Spleen (tissue), 7 donors: ENCODE data around the gene ELP4.

Experiments
- POLR2A ChIP-seq, 3 donors: fragments of 450-650 bp; IDR thresholded peaks; one replicate each; pipeline ENCODE4 v1.5.1; 2017; ENCODE audit warnings: antibody characterized with exemption in 3 of 3, mild to moderate bottlenecking in 1 of 3
- TF ChIP-seq, protein P1 (sequence below), 11 experiments: fragments of 200-600 bp in 7 of 11; fragments of 450-650 bp in 4 of 11; sonication (generic) in 4 of 11; IDR thresholded peaks in 8 of 11; conservative IDR thresholded peaks in 3 of 11; 1 replicate in 7 of 11; 2 replicates in 4 of 11; pipeline versions ENCODE4 v1.4.0 to v1.8.0; 2016 to 2021; ENCODE audit warnings: antibody characterized with exemption in 11 of 11, inconsistent platforms in 4 of 11, mild to moderate bottlenecking in 1 of 11
- donor health status: DM: no; HTN: no; CAD: no; lungs with moderate emphysema.
- donor health status: DM: no; HTN: no; CAD: no.
- donor health status: DM: no; HTN: no; CAD: no.

GRCh38 chr11:31477528-31478222 lies 31.9 kb upstream of the ELP4 start:
- TF ChIP-seq, protein P1, sequence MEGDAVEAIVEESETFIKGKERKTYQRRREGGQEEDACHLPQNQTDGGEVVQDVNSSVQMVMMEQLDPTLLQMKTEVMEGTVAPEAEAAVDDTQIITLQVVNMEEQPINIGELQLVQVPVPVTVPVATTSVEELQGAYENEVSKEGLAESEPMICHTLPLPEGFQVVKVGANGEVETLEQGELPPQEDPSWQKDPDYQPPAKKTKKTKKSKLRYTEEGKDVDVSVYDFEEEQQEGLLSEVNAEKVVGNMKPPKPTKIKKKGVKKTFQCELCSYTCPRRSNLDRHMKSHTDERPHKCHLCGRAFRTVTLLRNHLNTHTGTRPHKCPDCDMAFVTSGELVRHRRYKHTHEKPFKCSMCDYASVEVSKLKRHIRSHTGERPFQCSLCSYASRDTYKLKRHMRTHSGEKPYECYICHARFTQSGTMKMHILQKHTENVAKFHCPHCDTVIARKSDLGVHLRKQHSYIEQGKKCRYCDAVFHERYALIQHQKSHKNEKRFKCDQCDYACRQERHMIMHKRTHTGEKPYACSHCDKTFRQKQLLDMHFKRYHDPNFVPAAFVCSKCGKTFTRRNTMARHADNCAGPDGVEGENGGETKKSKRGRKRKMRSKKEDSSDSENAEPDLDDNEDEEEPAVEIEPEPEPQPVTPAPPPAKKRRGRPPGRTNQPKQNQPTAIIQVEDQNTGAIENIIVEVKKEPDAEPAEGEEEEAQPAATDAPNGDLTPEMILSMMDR (IDR thresholded peaks at IDR 0.05 in 8 of 11, conservative IDR thresholded peaks at IDR 0.05 in 3 of 11): no peak
- no peak for TF ChIP-seq POLR2A (IDR thresholded peaks at IDR 0.05)
